A549 treated with AZD9567 at 1 μM for 4 hours (cell line): ENCODE measurements around the gene PDCD4. TPM values are rescaled to one million over a fixed set of nuclear protein-coding genes. Genes with fewer than 3 reads are reported as not detected.

ENCODE experiments used
- total RNA-seq: library from RNA; stranded (reverse); fragments of 200-300 nt; extraction: Qiagen RNA extraction; gene quantifications from 5 replicates; pipeline ENCODE4 v1.2.3, GENCODE V29; 2022; ENCODE audit not compliant: insufficient read depth

The PDCD4 gene
- 27.0 to 34.7 TPM (median 28.7 TPM) in 5 replicates for total RNA-seq

DNA sequence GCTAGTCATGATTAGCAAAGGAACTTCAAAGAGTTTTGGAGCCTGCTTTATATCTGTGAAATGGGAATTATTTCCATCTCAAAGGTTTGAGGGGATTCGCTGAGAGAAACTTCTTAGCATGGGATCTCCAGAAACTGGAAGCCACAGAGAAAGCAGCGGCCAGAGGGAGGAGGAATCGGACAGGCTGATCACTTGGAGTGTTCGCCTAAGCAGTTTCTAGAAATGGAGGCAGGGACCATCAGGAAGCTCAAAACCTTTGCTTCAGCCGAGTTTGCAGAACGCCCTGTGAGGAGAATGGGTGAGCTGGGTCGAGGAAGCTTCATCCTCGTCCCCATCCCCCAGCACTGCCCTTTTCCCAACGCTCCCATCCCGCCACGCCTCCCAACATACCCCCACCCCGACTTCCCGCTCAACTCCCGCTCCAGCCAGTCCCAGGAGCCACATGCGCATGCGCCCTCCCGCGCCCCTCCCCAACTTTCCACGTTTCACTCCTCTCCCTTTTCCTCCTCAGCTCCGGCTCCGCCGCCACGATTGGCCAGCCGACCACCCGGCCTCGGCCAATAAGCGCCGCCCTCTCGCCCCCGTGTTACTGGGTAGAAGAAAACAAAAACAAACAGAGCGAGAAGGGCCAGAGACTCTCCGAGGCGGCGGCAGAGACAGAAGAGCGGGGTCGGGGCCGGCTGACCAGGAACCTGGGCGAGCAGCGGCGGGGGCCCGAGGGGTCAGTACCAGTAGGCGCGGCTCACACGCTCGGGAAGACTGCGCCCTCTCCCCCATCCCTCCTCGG is at the start of gene PDCD4:
PDCD4 (plus strand) TSS at position 631 of the 787 bp plus-strand sequence. CDS start 4,100 bp downstream, outside the sequence.

DNA sequence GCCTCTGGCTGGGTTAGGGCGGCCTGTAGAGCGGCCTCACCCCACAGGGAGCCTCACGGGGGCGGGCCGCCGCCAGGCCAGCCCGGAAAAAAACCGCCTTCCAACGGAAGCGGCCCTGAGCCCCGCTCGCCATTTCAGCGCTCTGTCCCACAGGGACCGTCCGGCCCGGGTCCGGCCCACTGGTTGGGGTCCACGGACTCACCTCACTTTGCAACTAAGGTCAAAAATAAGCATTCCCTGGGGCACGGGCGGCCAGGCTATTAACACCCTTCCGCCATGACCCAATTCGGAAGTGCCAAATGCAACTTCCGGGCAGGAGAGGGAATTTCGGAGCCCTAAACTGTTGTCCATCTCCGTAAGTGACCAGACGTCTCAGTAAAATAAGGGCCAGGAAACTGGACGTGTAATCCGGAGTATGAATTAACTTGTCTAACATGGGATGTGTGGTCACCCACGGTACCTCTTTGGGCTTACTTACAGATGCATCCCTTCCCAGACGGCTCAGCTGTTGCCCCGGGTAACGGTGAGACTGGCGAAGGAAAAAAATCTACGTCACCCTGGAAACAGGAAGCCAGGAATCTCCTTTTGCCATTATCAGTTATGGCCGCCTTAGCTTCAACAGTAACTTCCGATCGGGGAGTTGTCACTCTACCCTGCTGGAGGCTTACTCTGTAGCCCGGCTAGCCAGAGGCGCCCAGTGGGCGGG is 47.1 kb downstream of the PDCD4 start, which contains the start of gene BBIP1:
BBIP1 (minus strand) TSS at position 538 of the 706 bp plus-strand sequence. CDS start 1,023 bp downstream, outside the sequence.

DNA sequence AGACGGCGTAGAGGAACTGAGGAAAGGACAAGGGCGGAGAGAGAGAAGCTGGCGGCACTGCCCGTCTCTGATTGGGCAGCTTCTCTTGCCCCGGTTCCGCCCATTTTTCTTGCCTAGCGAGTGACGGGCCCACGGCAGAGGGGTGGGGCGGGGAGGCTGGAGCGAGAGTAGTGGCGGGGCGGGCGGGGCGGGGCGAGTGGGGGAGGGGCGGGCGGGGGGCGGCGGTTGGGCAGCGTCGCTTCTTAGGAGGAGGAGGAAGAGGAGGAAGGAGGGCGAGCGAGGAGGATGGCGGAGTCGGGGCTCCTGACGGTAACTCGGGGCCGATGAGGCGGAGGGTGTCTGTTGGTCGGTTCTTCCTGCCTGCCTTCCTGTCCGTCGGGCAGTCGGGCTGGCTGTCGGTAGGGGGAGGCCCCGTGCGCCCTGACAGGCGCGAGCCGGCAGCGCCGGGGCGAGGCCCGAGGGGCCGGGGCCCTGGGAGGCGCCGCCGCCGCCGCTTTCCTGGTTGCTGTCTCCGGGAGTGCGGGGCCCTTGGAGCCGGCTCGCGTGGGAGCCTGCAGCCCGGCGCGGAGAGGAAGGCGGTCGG is 47.7 kb downstream of the PDCD4 start, which contains the start of gene SHOC2:
SHOC2 (plus strand) TSS at position 256 of the 583 bp plus-strand sequence. CDS start 44,755 bp downstream, outside the sequence.

Other genes with a start within 250 kb of the PDCD4 start
- gene RBM20, start 227.6 kb upstream of the PDCD4 start, total RNA-seq, result 2.1 to 6.0 TPM (median 2.8 TPM) in 5 replicates
- gene BBIP1, start 47.3 kb downstream of the PDCD4 start, total RNA-seq, result 34.0 to 51.4 TPM (median 37.0 TPM) in 5 replicates
- gene SHOC2, start 47.7 kb downstream of the PDCD4 start, total RNA-seq, result 17.8 to 40.5 TPM (median 19.8 TPM) in 5 replicates
- gene ADRA2A, start 205.1 kb downstream of the PDCD4 start, total RNA-seq, result 0.06 to 0.09 TPM (median 0.08 TPM) in 4 of 5 replicates, not detected in the other